ENCODE measurements around the gene ABCB9. TPM values are rescaled to one million over a fixed set of nuclear protein-coding genes. Genes with fewer than 3 reads are reported as not detected.

Gene ABCB9
- total and polyA plus RNA-seq, 2 experiments from 2014 or later: 3.9 to 5.5 TPM

DNA sequence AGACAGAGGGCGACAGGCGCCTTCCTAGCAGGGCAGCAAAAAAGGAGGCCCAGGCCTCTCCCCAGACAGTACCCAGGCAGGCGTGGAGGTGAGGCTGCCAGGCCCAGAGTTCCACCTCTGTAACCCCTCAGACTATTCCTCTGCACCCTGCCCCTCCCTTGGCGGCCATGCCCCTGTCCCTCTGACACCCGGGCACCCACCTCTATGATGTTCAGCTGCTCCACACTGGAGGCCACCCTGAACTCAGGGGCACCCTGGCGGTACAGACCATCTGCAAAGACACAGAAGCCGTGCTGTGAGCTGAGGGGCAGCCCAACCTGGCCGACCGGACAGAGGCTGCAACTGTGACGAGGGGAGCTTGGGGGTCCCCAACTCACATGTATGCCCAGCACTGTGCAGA is 34.3 kb upstream of the ABCB9 start:
- Histone ChIP-seq H3K36me3 (replicated peaks; ENCODE audit: insufficient read depth, low read depth) (no peaks in the 10 kb centered on the region), H3K79me2 (no peaks in the 10 kb centered on the region), H3K4me1 (ENCODE audit: insufficient read depth) (no peaks in the 10 kb centered on the region), H3K4me3 (no peak overlapping the region), H3K9me2 (replicated peaks; ENCODE audit: insufficient read depth) (no peaks in the 10 kb centered on the region), H4K20me1 (ENCODE audit: insufficient read depth, poor library complexity, severe bottlenecking) (no peaks in the 10 kb centered on the region), H3K4me2 (no peak overlapping the region), H3K9me3 (ENCODE audit: low read depth) (no peaks in the 10 kb centered on the region), H3K27me3 (no peaks in the 10 kb centered on the region), H3K27ac (no peak overlapping the region), H2AFZ (no peak overlapping the region)
- WGBS (ENCODE audit: low lambda C conversion rate, missing lambda C conversion rate): 98% methylated on average over 10 of the region's 10 CpGs
- DNase-seq (ENCODE audit: low spot score): no peak
- TF ChIP-seq EZH2 (IDR thresholded peaks at IDR 0.05; ENCODE audit: borderline replicate concordance) (no peak), EZH2phosphoT487 (IDR thresholded peaks at IDR 0.05; ENCODE audit: low read depth, severe bottlenecking, unreplicated experiment) (no peak)
- TF ChIP-seq, protein P1, sequence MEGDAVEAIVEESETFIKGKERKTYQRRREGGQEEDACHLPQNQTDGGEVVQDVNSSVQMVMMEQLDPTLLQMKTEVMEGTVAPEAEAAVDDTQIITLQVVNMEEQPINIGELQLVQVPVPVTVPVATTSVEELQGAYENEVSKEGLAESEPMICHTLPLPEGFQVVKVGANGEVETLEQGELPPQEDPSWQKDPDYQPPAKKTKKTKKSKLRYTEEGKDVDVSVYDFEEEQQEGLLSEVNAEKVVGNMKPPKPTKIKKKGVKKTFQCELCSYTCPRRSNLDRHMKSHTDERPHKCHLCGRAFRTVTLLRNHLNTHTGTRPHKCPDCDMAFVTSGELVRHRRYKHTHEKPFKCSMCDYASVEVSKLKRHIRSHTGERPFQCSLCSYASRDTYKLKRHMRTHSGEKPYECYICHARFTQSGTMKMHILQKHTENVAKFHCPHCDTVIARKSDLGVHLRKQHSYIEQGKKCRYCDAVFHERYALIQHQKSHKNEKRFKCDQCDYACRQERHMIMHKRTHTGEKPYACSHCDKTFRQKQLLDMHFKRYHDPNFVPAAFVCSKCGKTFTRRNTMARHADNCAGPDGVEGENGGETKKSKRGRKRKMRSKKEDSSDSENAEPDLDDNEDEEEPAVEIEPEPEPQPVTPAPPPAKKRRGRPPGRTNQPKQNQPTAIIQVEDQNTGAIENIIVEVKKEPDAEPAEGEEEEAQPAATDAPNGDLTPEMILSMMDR (IDR thresholded peaks at IDR 0.05; ENCODE audit: poor library complexity): no peak

DNA sequence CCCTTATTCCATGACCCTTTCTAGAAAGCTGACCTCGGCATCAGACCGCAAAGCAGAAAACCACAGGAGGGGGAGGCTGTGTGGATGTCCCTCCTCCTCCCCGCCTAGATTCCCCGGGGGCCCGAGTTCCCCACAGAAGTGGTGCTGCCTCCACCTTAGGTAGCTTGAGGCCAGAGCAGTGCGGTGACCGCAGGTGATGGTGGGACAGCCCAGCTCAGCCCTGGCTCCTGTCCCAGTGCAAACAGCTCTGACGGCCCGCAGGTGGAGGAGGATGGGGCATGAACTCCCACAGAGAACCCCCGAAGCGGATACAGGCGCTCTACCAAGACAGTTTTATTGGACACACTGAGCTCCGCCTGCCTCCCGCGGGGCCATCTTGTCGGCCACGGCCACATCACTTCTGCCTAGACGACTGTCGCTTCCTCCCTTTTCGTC is 33.7 kb upstream of the ABCB9 start:
- Histone ChIP-seq H3K79me2 (no peaks in the 10 kb centered on the region), H3K4me2 (no peak overlapping the region)
- 79% methylated on average over 20 of the region's 20 CpGs for WGBS (ENCODE audit: low lambda C conversion rate, missing lambda C conversion rate)

DNA sequence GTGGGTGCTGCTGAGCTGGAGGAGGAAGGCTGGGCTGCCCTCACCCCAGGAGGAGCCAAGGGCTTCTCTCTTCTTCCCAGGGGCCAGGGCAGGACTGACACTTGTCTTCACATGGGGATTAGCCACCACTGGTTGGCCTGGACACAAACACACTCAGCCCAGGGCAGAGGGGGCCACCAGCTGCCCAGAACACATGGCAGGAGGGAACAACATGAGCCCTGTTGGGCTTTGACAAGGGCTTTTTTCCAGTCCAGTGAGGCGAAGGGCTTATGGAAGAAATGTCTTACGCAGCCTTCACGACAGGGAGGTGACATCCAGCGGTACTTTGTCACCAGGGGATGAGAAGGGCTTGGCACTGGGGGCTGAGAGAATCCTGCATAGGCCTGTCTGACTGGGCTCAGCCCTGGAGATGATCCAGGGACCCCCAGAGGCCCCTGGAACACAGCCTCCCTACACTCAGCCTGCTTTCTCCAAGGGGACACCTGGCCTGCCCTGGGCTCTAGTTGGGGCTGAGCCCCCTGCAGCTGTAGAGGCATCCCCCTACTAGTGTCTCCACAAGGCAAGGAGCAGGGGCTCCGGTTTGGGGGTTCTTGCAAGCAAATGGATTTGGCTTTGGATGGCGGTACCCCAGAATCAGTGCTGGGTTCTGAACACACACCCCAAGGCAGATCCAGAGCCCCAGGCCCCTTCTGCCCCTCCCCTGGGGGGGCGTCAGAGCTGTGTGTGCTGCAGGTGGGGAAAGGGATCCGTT is 33.1 kb upstream of the ABCB9 start:
- Histone ChIP-seq H3K4me1 (ENCODE audit: insufficient read depth) (no peaks in the 10 kb centered on the region), H3K36me3 (replicated peaks; ENCODE audit: insufficient read depth, low read depth) (no peaks in the 10 kb centered on the region), H3K9me2 (replicated peaks; ENCODE audit: insufficient read depth) (no peaks in the 10 kb centered on the region), H2AFZ (no peak overlapping the region), H3K79me2 (no peaks in the 10 kb centered on the region), H3K27ac (no peak overlapping the region), H3K27me3 (no peaks in the 10 kb centered on the region), H4K20me1 (ENCODE audit: insufficient read depth, poor library complexity, severe bottlenecking) (no peaks in the 10 kb centered on the region), H3K9me3 (ENCODE audit: low read depth) (no peaks in the 10 kb centered on the region), H3K4me2 (no peak overlapping the region), H3K4me3 (no peak overlapping the region)
- WGBS (ENCODE audit: low lambda C conversion rate, missing lambda C conversion rate): 90% methylated on average over 8 of the region's 8 CpGs
- TF ChIP-seq EZH2phosphoT487 (IDR thresholded peaks at IDR 0.05; ENCODE audit: low read depth, severe bottlenecking, unreplicated experiment): no peak
- no peak for TF ChIP-seq EZH2 (IDR thresholded peaks at IDR 0.05; ENCODE audit: borderline replicate concordance)
- TF ChIP-seq, protein P1 (IDR thresholded peaks at IDR 0.05; ENCODE audit: poor library complexity): no peak
- no peak for DNase-seq (ENCODE audit: low spot score)

More for the DNA sequence above, 33.7 kb upstream of the ABCB9 start:
- Histone ChIP-seq H3K27me3 (no peaks in the 10 kb centered on the region), H3K36me3 (replicated peaks; ENCODE audit: insufficient read depth, low read depth) (no peaks in the 10 kb centered on the region), H3K4me3 (no peak overlapping the region), H2AFZ (no peak overlapping the region), H4K20me1 (ENCODE audit: insufficient read depth, poor library complexity, severe bottlenecking) (no peaks in the 10 kb centered on the region), H3K27ac (no peak overlapping the region), H3K4me1 (ENCODE audit: insufficient read depth) (no peaks in the 10 kb centered on the region), H3K9me3 (ENCODE audit: low read depth) (no peaks in the 10 kb centered on the region), H3K9me2 (replicated peaks; ENCODE audit: insufficient read depth) (no peaks in the 10 kb centered on the region)
- DNase-seq (ENCODE audit: low spot score): no peak
- TF ChIP-seq, protein P1 (IDR thresholded peaks at IDR 0.05; ENCODE audit: poor library complexity): no peak
- no peak for TF ChIP-seq EZH2 (IDR thresholded peaks at IDR 0.05; ENCODE audit: borderline replicate concordance)
- TF ChIP-seq EZH2phosphoT487 (IDR thresholded peaks at IDR 0.05; ENCODE audit: low read depth, severe bottlenecking, unreplicated experiment): no peak
